Aorta (tissue), 5 donors: Measurements from ENCODE around the gene MPZL3. TPM values are rescaled to one million over a fixed set of nuclear protein-coding genes. Genes with fewer than 3 reads are reported as not detected.

ENCODE experiments used
- ATAC-seq: fragments of 200-7000 bp; cut with Tn5 transposase; one replicate; pipeline ENCODE4 v1.9.1; 2022; ENCODE audit warnings: moderate library complexity; ENCODE audit not compliant: low FRiP score
- DNase-seq, 2 donors: peaks; one replicate each; pipeline ENCODE4 v3.0.0-alpha.2; 2020
- H3K27ac ChIP-seq, 2 donors: one replicate each; pipeline ENCODE4 v1.5.1; 2013; ENCODE audit warnings: low read length in 2 of 2, mild to moderate bottlenecking in 2 of 2, moderate library complexity in 2 of 2, control low read depth in 1 of 2, inconsistent platforms in 1 of 2, low read depth in 1 of 2
- H3K27me3 ChIP-seq, 2 donors: one replicate each; pipeline ENCODE4 v1.6.1; 2013; ENCODE audit warnings: control low read depth in 1 of 2, low read length in 1 of 2, mild to moderate bottlenecking in 1 of 2, moderate library complexity in 1 of 2; ENCODE audit not compliant: insufficient read depth in 2 of 2, control insufficient read depth in 1 of 2
- H3K36me3 ChIP-seq, 2 donors: one replicate each; pipeline ENCODE4 v1.6.1; 2013; ENCODE audit warnings: control low read depth in 1 of 2, low read length in 1 of 2, mild to moderate bottlenecking in 1 of 2; ENCODE audit not compliant: insufficient read depth in 2 of 2, control insufficient read depth in 1 of 2
- H3K4me1 ChIP-seq, 2 donors: one replicate each; pipeline ENCODE4 v1.6.1; 2013; ENCODE audit warnings: low read length in 2 of 2, control low read depth in 1 of 2, mild to moderate bottlenecking in 1 of 2, moderate library complexity in 1 of 2; ENCODE audit not compliant: insufficient read depth in 2 of 2, control insufficient read depth in 1 of 2
- H3K4me3 ChIP-seq, 2 donors: one replicate each; pipeline ENCODE4 v1.5.1; 2013; ENCODE audit warnings: low read length in 2 of 2, control low read depth in 1 of 2, mild to moderate bottlenecking in 1 of 2
- H3K9me3 ChIP-seq: one replicate; pipeline ENCODE4 v1.6.1; 2013; ENCODE audit warnings: mild to moderate bottlenecking, low read length; ENCODE audit not compliant: control insufficient read depth
- WGBS, 2 donors: extraction: QIAGEN DNeasy Blood & Tissue Kit; methylation state at CpG; one replicate each; pipeline ENCODE4 v1.1.7; 2013; 5-methylcytosine and 5-hydroxymethylcytosine counted together
- intact Hi-C, 2 donors: fragments of 100-400 bp; cut with DNase I; formaldehyde crosslinking; loops; one replicate each; pipeline versions ENCODE4 v1.14.2 to v1.15.0; 2022
- polyA plus RNA-seq, 2 donors: library from polyadenylated mRNA; stranded (reverse); fragments of 200-250 nt; gene quantifications; one replicate each; pipeline ENCODE4 v1.2.3, GENCODE V29; 2013
- total RNA-seq, 2 donors: library from RNA; stranded (reverse); fragmentation: NEBNext Ultra II Directional; extraction: Animal tissue kit (Norgen Biotek cat#: 25700); gene quantifications; one replicate each; pipeline ENCODE4 v1.2.1, GENCODE V29; 2021
- donor health status: healthy with polysubstance abuse.
- donor health status: Bipolar disorder and iron deficiency.
- donor health status: DM: no; HTN: no; CAD: no.
- donor health status: DM: no; HTN: no; CAD: no.
- donor health status: DM: yes; HTN: yes; CAD: no.

Gene MPZL3
- total and polyA plus RNA-seq, 4 donors: 0.33 to 2.7 (median 1.00) TPM

- intact Hi-C loops: no loop called here
- no peaks in the 10 kb centered on the region for H3K36me3 ChIP-seq
- ATAC-seq (no peak), DNase-seq (no peak)
- no peaks in the 10 kb centered on the region for H3K4me1 ChIP-seq
- WGBS, 2 donors: 99 to 100% methylated on average over 1 of the region's 1 CpG
- H3K4me3 ChIP-seq: no peak overlapping the region
- no peak overlapping the region for H3K27ac ChIP-seq
- no peaks in the 10 kb centered on the region for H3K9me3 ChIP-seq
- H3K27me3 ChIP-seq: peaks cover 0 to 2% of the 10 kb centered on the region in 2 donors
Measured at GRCh38 chr11:118259138-118259537, 7.0 kb upstream of the MPZL3 start.

GRCh38 chr11:118258410-118258809 lies 6.2 kb upstream of the MPZL3 start:
- WGBS, 2 donors: 0 to 76% methylated on average over 1 of the region's 1 CpG
- Histone ChIP-seq H3K9me3 (no peaks in the 10 kb centered on the region), H3K27me3 (no peaks in the 10 kb centered on the region), H3K4me3 (no peak overlapping the region), H3K36me3 (no peaks in the 10 kb centered on the region), H3K27ac (no peak overlapping the region), H3K4me1 (no peaks in the 10 kb centered on the region)
- intact Hi-C loops: no loop called here
- DNase-seq (no peak), ATAC-seq (no peak)

GRCh38 chr11:118252688-118253087 lies 523 bp upstream of the MPZL3 start:
- no peak for DNase-seq
- H3K27ac ChIP-seq: no peak overlapping the region
- H3K9me3 ChIP-seq: no peaks in the 10 kb centered on the region
- no peaks in the 10 kb centered on the region for H3K4me1 ChIP-seq
- 74 to 79% methylated on average over 3 of the region's 3 CpGs for WGBS, 2 donors
- H3K4me3 ChIP-seq: no peak overlapping the region
- no peak for ATAC-seq
- H3K36me3 ChIP-seq: no peaks in the 10 kb centered on the region
- no peaks in the 10 kb centered on the region for H3K27me3 ChIP-seq
- intact Hi-C loops: no loop called here

- Histone ChIP-seq H3K27ac (no peak overlapping the region), H3K36me3 (no peaks in the 10 kb centered on the region), H3K9me3 (no peaks in the 10 kb centered on the region), H3K27me3 (no peaks in the 10 kb centered on the region), H3K4me3 (no peak overlapping the region), H3K4me1 (no peaks in the 10 kb centered on the region)
- ATAC-seq (no peak), DNase-seq (no peak)
- 68 to 83% methylated on average over 1 of the region's 1 CpG for WGBS, 2 donors
- intact Hi-C loops: no loop called here
Measured at GRCh38 chr11:118247041-118247440, 5.1 kb downstream of the MPZL3 start.

GRCh38 chr11:118245936-118246562 lies 6.1 kb downstream of the MPZL3 start:
- Histone ChIP-seq H3K27me3 (no peaks in the 10 kb centered on the region), H3K9me3 (no peaks in the 10 kb centered on the region), H3K4me3 (no peak overlapping the region), H3K36me3 (no peaks in the 10 kb centered on the region), H3K27ac (no peak overlapping the region), H3K4me1 (no peaks in the 10 kb centered on the region)
- intact Hi-C loops: no loop called here
- ATAC-seq (no peak), DNase-seq (no peak)
- WGBS, 2 donors: 94 to 95% methylated on average over 3 of the region's 3 CpGs

DNA sequence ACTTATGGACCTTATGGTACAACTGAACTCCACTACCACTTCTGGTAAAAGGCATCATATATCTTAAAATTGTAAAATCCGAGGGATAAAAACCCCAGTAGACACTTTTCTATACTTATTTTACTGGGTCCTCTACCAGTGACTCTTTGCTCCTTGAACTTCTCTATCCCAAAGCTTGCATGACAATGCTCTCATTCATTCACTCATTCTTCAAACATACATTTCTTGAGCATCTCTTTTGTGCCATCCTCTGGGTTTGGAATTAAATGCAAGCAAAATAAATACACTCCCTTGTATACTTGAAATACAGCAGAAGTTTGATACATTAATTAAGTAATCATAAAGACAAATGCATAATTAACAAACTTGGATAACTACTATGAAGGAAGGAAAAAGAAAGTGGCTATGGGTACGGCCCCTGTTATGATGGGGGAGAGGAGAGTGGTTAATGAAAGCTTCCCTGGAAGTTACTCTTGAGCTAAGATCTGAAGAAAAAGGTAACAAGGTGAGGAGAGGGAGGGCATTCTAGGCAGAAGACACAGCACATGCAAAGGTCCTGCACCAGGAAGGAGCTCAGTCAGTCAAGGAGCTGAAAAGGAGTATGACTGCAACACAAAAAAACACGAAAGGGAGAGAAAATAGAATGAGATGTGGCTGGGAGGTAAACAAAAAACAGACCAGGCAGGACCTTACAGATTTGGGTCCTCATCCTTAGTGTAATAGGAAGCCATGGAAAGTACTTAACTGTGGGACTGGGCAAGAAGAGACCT lies 8.0 kb downstream of the MPZL3 start:
- Histone ChIP-seq H3K4me3 (no peak overlapping the region), H3K27me3 (no peaks in the 10 kb centered on the region), H3K4me1 (no peaks in the 10 kb centered on the region), H3K36me3 (no peaks in the 10 kb centered on the region), H3K9me3 (no peaks in the 10 kb centered on the region), H3K27ac (no peak overlapping the region)
- intact Hi-C loops: no loop called here
- DNase-seq (no peak), ATAC-seq (no peak)
- WGBS, 2 donors: 52 to 62% methylated on average over 3 of the region's 3 CpGs

- WGBS, 2 donors: 58% methylated on average over 8 of the region's 8 CpGs
- no peak for ATAC-seq
- DNase-seq: no peak
- Histone ChIP-seq H3K27ac (no peak overlapping the region), H3K4me3 (no peak overlapping the region), H3K9me3 (no peaks in the 10 kb centered on the region), H3K27me3 (no peaks in the 10 kb centered on the region), H3K36me3 (no peaks in the 10 kb centered on the region), H3K4me1 (no peaks in the 10 kb centered on the region)
- intact Hi-C loops: no loop called here
Measured at GRCh38 chr11:118243161-118243560, 9.0 kb downstream of the MPZL3 start.

DNA sequence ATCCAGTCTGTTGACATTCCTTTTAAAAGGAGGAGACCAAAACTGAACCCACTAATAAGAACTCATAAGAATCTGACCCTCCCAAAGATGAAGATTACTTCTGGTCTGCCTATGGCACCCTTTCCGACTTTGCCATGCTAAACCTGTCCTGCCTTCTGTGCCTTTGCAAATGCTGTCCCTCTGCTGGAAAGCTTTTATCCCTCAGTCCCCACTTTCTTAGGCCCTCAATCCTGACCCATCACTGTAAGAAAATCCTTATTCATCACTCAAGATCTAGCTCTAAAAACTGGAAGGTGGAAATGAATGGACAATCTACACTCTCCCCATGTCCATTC lies 10.4 kb downstream of the MPZL3 start:
- intact Hi-C loops: no loop called here
- H3K36me3 ChIP-seq: no peaks in the 10 kb centered on the region
- WGBS, 2 donors: 77 to 81% methylated on average over 1 of the region's 1 CpG
- H3K9me3 ChIP-seq: no peaks in the 10 kb centered on the region
- no peaks in the 10 kb centered on the region for H3K4me1 ChIP-seq
- no peak overlapping the region for H3K27ac ChIP-seq
- ATAC-seq (no peak), DNase-seq (no peak)
- no peak overlapping the region for H3K4me3 ChIP-seq
- H3K27me3 ChIP-seq: no peaks in the 10 kb centered on the region
